Type B pancreatic cell (in vitro differentiated cells): ENCODE measurements around the gene GLT6D1. TPM values are rescaled to one million over a fixed set of nuclear protein-coding genes. Genes with fewer than 3 reads are reported as not detected.

Experiments
- DNase-seq: peaks from one replicate; pipeline ENCODE4 v3.0.0; 2021; ENCODE audit warnings: mixed read lengths; ENCODE audit not compliant: unreplicated experiment; ENCODE audit errors: extremely low spot score
- H3K27ac Mint-ChIP-seq: 2 replicates; pipeline ENCODE4 v1.8.0; 2021; ENCODE audit warnings: mild to moderate bottlenecking, mixed read lengths
- H3K27me3 Mint-ChIP-seq: 2 replicates; pipeline ENCODE4 v1.8.0; 2021; ENCODE audit warnings: mixed read lengths
- H3K36me3 Mint-ChIP-seq: 2 replicates; pipeline ENCODE4 v1.8.0; 2021; ENCODE audit warnings: mixed read lengths
- H3K4me1 Mint-ChIP-seq: one replicate; pipeline ENCODE4 v1.8.0; 2021; ENCODE audit warnings: mixed read lengths; ENCODE audit not compliant: unreplicated experiment
- H3K4me3 Mint-ChIP-seq: 2 replicates; pipeline ENCODE4 v1.8.0; 2021; ENCODE audit warnings: mild to moderate bottlenecking, mixed read lengths
- H3K9me3 Mint-ChIP-seq: 2 replicates; pipeline ENCODE4 v1.8.0; 2021; ENCODE audit warnings: mixed read lengths
- total RNA-seq: library from RNA; stranded (reverse); gene quantifications from 2 replicates; pipeline ENCODE4 v1.2.1, GENCODE V29; 2021; ENCODE audit warnings: low replicate concordance
- TF ChIP-seq, protein P1 (sequence below): fragments of 200-600 bp; sonication (generic); conservative IDR thresholded peaks from 2 replicates; pipeline ENCODE4 v1.5.0; 2021; ENCODE audit warnings: antibody characterized with exemption, mild to moderate bottlenecking

The GLT6D1 gene
- total RNA-seq, 1 donor from 2014 or later = not detected

DNA sequence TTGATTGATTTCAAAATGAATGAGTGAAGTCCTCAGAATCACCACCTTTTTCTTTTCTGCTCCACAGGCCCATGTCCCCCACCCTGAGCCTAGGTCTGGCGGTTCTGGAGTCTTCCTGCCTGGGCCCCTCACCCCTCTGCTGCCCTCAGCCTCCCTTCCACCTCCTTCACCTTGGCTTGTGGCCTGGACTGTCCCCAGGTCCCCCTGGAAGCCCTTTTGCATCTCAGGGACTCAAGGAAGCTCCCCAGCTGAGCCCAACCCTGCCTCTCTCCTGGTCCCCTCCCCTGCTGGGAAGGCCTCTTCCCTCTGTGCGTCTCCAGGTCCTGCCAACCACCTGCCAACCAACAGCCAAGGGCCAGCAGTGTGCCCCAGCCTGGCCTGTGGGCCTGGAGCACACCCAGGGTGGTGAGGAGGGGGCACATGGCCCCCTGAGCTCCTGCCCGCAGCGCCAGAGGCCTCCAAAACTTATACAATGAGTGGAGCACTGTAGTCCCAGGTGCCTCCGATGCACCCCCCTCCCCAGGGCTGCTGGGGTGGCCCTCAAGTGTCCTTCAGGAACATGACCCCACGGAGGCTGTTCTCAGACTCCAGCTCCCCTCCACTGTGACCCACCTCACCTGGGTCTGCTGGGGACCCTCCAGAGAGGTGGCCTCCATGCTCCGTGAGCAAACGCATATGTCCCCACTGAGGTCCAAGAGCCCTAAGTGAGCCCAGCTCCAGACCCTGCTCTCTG, 20.3 kb downstream of the GLT6D1 start:
- Mint-ChIP-seq H3K4me1 (no peaks in the 10 kb centered on the region), H3K9me3 (no peaks in the 10 kb centered on the region), H3K4me3 (no peak overlapping the region), H3K27ac (no peak overlapping the region), H3K36me3 (no peaks in the 10 kb centered on the region), H3K27me3 (peaks cover 16% of the 10 kb centered on the region)
- TF ChIP-seq, protein P1, sequence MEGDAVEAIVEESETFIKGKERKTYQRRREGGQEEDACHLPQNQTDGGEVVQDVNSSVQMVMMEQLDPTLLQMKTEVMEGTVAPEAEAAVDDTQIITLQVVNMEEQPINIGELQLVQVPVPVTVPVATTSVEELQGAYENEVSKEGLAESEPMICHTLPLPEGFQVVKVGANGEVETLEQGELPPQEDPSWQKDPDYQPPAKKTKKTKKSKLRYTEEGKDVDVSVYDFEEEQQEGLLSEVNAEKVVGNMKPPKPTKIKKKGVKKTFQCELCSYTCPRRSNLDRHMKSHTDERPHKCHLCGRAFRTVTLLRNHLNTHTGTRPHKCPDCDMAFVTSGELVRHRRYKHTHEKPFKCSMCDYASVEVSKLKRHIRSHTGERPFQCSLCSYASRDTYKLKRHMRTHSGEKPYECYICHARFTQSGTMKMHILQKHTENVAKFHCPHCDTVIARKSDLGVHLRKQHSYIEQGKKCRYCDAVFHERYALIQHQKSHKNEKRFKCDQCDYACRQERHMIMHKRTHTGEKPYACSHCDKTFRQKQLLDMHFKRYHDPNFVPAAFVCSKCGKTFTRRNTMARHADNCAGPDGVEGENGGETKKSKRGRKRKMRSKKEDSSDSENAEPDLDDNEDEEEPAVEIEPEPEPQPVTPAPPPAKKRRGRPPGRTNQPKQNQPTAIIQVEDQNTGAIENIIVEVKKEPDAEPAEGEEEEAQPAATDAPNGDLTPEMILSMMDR = no peak
- peak; percentile 56 for DNase-seq

DNA sequence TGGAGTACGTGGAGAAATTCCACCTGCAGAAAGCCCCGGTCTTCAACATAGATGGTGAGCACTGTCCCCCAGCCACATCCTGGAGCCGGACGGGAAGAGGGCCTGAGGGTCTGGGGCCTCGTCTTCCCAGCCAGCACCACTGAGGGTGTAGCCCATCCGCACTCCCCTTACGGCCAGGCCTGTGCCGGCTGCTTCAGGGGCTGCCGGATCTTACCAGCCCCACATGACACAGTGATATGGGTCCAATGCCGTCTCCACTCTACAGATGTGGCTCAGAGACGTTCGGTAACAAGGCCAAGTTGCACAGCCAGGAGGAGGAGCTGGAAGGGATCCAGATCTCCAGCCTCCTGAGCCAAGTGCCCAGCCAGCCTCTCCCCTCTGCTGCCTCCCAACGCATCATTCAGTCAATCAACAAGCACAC, 21.3 kb downstream of the GLT6D1 start:
- DNase-seq = peak; percentile 56
- no peak overlapping the region for H3K4me3 Mint-ChIP-seq
- no peak overlapping the region for H3K27ac Mint-ChIP-seq
- TF ChIP-seq, protein P1 = no peak
- H3K36me3 Mint-ChIP-seq = no peaks in the 10 kb centered on the region
- H3K27me3 Mint-ChIP-seq = peaks cover 16% of the 10 kb centered on the region
- H3K9me3 Mint-ChIP-seq = no peaks in the 10 kb centered on the region
- H3K4me1 Mint-ChIP-seq = peaks cover 2% of the 10 kb centered on the region

DNA sequence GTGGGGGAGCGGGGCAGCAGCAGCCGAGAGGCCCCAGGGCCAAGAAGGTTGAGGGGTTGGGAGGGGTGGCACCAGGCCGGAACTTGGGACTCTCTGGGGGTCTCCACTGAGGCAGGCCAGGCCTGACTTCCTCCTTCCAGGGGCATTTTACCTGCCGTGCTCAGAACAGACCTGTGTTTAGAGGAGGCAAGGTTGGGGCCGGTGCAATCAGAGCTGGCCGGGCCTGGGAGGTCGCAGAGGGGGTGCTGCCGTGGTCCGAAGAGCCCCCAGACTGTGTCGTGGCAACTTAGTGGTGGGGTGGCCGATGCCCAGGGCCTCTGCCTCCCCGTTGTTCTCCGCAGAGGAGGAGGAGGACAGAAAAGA, 21.8 kb downstream of the GLT6D1 start:
- H3K9me3 Mint-ChIP-seq = no peaks in the 10 kb centered on the region
- peaks cover 3% of the 10 kb centered on the region for H3K4me1 Mint-ChIP-seq
- H3K27me3 Mint-ChIP-seq = peaks cover 16% of the 10 kb centered on the region
- H3K4me3 Mint-ChIP-seq = no peak overlapping the region
- peak; percentile 63 for DNase-seq
- TF ChIP-seq, protein P1 = no peak
- H3K36me3 Mint-ChIP-seq = no peaks in the 10 kb centered on the region
- H3K27ac Mint-ChIP-seq = no peak overlapping the region

GRCh38 chr9:135616619-135617537, 22.5 kb downstream of the GLT6D1 start:
- H3K27me3 Mint-ChIP-seq = peaks cover 13% of the 10 kb centered on the region
- no peak overlapping the region for H3K4me3 Mint-ChIP-seq
- peak; percentile 65 for DNase-seq
- no peak overlapping the region for H3K27ac Mint-ChIP-seq
- H3K9me3 Mint-ChIP-seq = no peaks in the 10 kb centered on the region
- TF ChIP-seq, protein P1 = no peak
- H3K4me1 Mint-ChIP-seq = peaks cover 3% of the 10 kb centered on the region
- no peaks in the 10 kb centered on the region for H3K36me3 Mint-ChIP-seq

GRCh38 chr9:135615666-135616618, 23.4 kb downstream of the GLT6D1 start:
- TF ChIP-seq, protein P1 = no peak
- Mint-ChIP-seq H3K27me3 (peaks cover 12% of the 10 kb centered on the region), H3K36me3 (no peaks in the 10 kb centered on the region), H3K9me3 (no peaks in the 10 kb centered on the region), H3K4me1 (peaks cover 3% of the 10 kb centered on the region), H3K4me3 (no peak overlapping the region), H3K27ac (peak overlapping the region; percentile 73)
- DNase-seq = peak; percentile 62
